Colonic mucosa (tissue), 4 donors: ENCODE results near the gene SEMA4F. TPM values are rescaled to one million over a fixed set of nuclear protein-coding genes. Genes with fewer than 3 reads are reported as not detected.

ENCODE experiments used
- DNase-seq: peaks from one replicate; pipeline ENCODE4 v3.0.0-alpha.2; 2020
- H3K27ac ChIP-seq: fragments of 200-600 bp; one replicate; pipeline ENCODE4 v1.8.0; 2021
- H3K27me3 ChIP-seq: fragments of 200-600 bp; one replicate; pipeline ENCODE4 v1.8.0; 2021
- H3K36me3 ChIP-seq: fragments of 200-600 bp; one replicate; pipeline ENCODE4 v1.8.0; 2021
- H3K4me1 ChIP-seq: fragments of 200-600 bp; one replicate; pipeline ENCODE4 v1.8.0; 2021; ENCODE audit warnings: mild to moderate bottlenecking
- H3K4me3 ChIP-seq: fragments of 200-600 bp; one replicate; pipeline ENCODE4 v1.8.0; 2021
- H3K9ac ChIP-seq, 2 donors: one replicate each; pipeline ENCODE4 v1.7.0; 2013; ENCODE audit warnings: control low read depth in 2 of 2, low read depth in 2 of 2, low read length in 2 of 2
- H3K9me3 ChIP-seq: fragments of 200-600 bp; one replicate; pipeline ENCODE4 v1.8.0; 2021
- CTCF ChIP-seq: fragments of 200-600 bp; IDR thresholded peaks from one replicate; pipeline ENCODE4 v1.8.0; 2022; ENCODE audit warnings: antibody characterized with exemption, mild to moderate bottlenecking
- intact Hi-C: fragments of 100-400 bp; cut with DNase I; formaldehyde crosslinking; loops from one replicate; pipeline ENCODE4 v1.14.1; 2022
- total RNA-seq, 2 donors: library from RNA; stranded (reverse); fragmentation: NEBNext Ultra II Directional in 1 of 2; extraction: Animal tissue kit (Norgen Biotek cat#: 25700) in 1 of 2; gene quantifications; one replicate each; pipeline ENCODE4 v1.2.1, GENCODE V29; 2021
- donor health status: healthy.
- donor health status: DM: no; HTN: no; CAD: no.
- donor health status: DM: no; HTN: no; CAD: no.

Gene SEMA4F
- total RNA-seq, 2 donors from 2014 or later: 4.4 to 5.5 TPM

DNA sequence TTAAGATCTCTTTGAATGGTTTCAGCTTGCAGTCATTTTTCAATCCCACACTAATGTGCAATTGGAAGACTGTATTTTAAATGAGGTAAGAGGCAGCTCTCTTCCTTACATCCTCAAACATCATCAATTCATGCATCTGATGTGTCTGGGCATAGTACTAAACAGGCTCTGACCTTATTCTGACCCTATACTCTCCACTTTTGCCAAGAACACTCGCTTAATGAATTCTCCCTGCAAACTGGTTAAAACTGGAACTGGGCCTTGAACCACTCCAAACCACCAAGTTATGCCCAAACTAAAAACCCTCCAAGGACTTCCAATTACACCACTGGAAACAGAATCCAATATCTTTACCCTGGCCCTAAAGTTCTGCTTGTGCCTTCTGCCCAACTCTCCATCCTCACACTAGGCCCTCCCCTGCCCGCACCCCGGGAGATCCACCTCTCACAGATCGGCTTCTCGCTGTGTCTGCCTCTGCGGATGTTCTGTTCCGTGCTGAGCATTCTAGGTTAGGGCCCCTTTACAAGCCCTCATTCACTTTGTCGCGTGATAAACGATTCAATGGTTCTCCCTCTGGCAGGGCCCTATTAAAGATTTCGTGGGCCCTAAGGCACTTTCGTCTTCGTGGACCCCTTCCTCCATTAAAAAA lies 7.1 kb upstream of the SEMA4F start:
- Histone ChIP-seq H3K4me3 (no peak overlapping the region), H3K27me3 (no peaks in the 10 kb centered on the region), H3K9ac (no peak overlapping the region), H3K36me3 (no peaks in the 10 kb centered on the region), H3K27ac (no peak overlapping the region), H3K9me3 (no peaks in the 10 kb centered on the region), H3K4me1 (no peaks in the 10 kb centered on the region)
- intact Hi-C loops: no loop called here
- TF ChIP-seq CTCF: no peak
- no peak for DNase-seq

DNA sequence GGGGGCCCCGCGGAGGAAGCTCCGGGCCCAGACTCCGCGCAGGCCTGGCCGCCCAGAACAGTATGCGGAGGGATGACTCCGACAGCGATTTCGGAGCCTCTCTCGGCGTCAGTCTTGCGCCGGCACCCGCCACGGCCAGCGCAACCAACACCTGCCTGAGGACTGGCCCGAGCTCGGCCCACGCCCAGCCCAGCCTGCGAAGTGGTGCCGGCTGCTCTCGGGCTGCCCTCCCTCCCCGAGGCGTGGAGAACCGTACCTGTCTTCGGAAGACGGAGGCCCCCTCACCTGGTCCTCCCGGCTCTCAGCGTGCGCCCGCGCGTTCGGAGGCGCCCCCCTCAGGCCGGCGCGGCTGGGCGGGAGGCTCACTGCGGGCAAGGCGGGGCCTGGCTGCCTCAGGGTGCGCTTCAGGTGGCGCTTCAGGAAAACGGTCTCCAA lies 6.0 kb upstream of the SEMA4F start, which contains the start of gene M1AP:
Gene M1AP (minus strand): TSS at position 322 of the 435 bp plus-strand sequence. CDS start 8,055 bp downstream, outside the sequence.
- TF ChIP-seq CTCF: no peak
- no peak within 1 kb of the TSS for H3K9ac ChIP-seq

GRCh38 chr2:74653589-74653984 lies 460 bp upstream of the SEMA4F start:
- peak overlapping the region in 1 of 2 donors; percentile 46 for H3K9ac ChIP-seq
- H3K27me3 ChIP-seq: no peaks in the 10 kb centered on the region
- no peak for DNase-seq
- no peaks in the 10 kb centered on the region for H3K36me3 ChIP-seq
- H3K4me3 ChIP-seq: peak overlapping the region; percentile 73
- intact Hi-C loops: no loop called here
- no peaks in the 10 kb centered on the region for H3K9me3 ChIP-seq
- TF ChIP-seq CTCF: no peak
- H3K4me1 ChIP-seq: no peaks in the 10 kb centered on the region
- no peak overlapping the region for H3K27ac ChIP-seq

More for the DNA sequence above, 6.0 kb upstream of the SEMA4F start, which contains the start of gene M1AP:
- no peaks in the 10 kb centered on the region for H3K27me3 ChIP-seq
- H3K9me3 ChIP-seq: no peaks in the 10 kb centered on the region
- no peak within 1 kb of the TSS for H3K4me3 ChIP-seq
- no peak within 1 kb of the TSS for H3K27ac ChIP-seq
- intact Hi-C loops: no loop called here
- no peaks in the 10 kb centered on the region for H3K36me3 ChIP-seq
- DNase-seq: peak; percentile 29
- no peaks in the 10 kb centered on the region for H3K4me1 ChIP-seq

GRCh38 chr2:74655579-74655978 lies 1.5 kb downstream of the SEMA4F start:
- no peak overlapping the region for H3K27ac ChIP-seq
- no peaks in the 10 kb centered on the region for H3K4me1 ChIP-seq
- no peaks in the 10 kb centered on the region for H3K27me3 ChIP-seq
- DNase-seq: no peak
- no peaks in the 10 kb centered on the region for H3K9me3 ChIP-seq
- intact Hi-C loops: no loop called here
- TF ChIP-seq CTCF: no peak
- H3K9ac ChIP-seq: no peak overlapping the region
- no peak overlapping the region for H3K4me3 ChIP-seq
- H3K36me3 ChIP-seq: no peaks in the 10 kb centered on the region

DNA sequence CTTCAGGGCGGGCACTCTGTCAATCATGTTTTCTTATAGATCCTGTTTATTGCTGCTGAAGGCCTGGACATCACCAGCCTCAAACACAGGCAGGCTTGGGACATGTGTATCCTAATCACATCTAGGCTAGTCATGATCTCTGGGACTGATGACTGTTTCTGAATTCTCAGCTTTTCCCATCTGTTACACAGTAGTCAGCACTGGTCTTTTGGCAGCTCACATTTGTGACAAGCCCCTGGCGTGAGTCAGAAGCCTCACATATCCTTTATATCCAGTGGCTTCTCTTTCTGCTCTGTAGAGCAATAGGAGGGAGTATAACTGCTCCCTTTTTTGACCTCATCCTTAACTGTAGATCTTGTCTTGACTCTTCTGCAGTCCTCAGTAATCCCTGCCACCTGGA lies 4.5 kb downstream of the SEMA4F start:
- DNase-seq: no peak
- intact Hi-C loops: no loop called here
- no peaks in the 10 kb centered on the region for H3K4me1 ChIP-seq
- no peak overlapping the region for H3K27ac ChIP-seq
- no peak for TF ChIP-seq CTCF
- no peak overlapping the region for H3K9ac ChIP-seq
- no peak overlapping the region for H3K4me3 ChIP-seq
- no peaks in the 10 kb centered on the region for H3K9me3 ChIP-seq
- H3K36me3 ChIP-seq: no peaks in the 10 kb centered on the region
- no peaks in the 10 kb centered on the region for H3K27me3 ChIP-seq
